G401 (cell line): ENCODE data around the gene RELB. TPM values are rescaled to one million over a fixed set of nuclear protein-coding genes. Genes with fewer than 3 reads are reported as not detected.
"Not testable (repeated sequence)": the region's sequence is repeated elsewhere in the genome, so short reads cannot be mapped to it uniquely, and the experiment has no call there.

Experiments used
- DNase-seq: peaks from one replicate; pipeline ENCODE4 v3.0.0-alpha.2; 2015; ENCODE audit warnings: low spot score
- in situ Hi-C: cut with HindIII; loops from 2 replicates; pipeline ENCODE4 v1.10.0; 2016; ENCODE audit warnings: low sequenced_read_pairs, mixed read lengths
- total RNA-seq: library from RNA; depleted of rRNA; stranded (reverse); fragments of >200 nt; shearing (Covaris generic); gene quantifications from 2 replicates; pipeline ENCODE4 v1.2.3, GENCODE V29; 2014; rRNA removed

RELB gene
- total RNA-seq: 12.7 and 16.6 TPM in 2 replicates

GRCh38 chr19:45001087-45001739 lies at the start of gene RELB:
TSS of gene RELB (plus strand) at chr19:45001464. CDS start at chr19:45001580, 116 bp downstream.
- DNase-seq: peak; percentile 75
- in situ Hi-C loops: no loop called here

- DNase-seq: no peak
- in situ Hi-C loops: no loop called here
Observed at GRCh38 chr19:44954278-44954648, 47.0 kb upstream of the RELB start.

GRCh38 chr19:44954649-44955504 lies 46.4 kb upstream of the RELB start, which contains the start of gene CLPTM1:
TSS of gene CLPTM1 (plus strand) at chr19:44955380. CDS start at chr19:44955396, 16 bp downstream.
- in situ Hi-C loops: no loop called here
- peak; percentile 94 for DNase-seq

- DNase-seq: no peak
- in situ Hi-C loops: no loop called here
Observed at GRCh38 chr19:44955505-44956439, 45.5 kb upstream of the RELB start.

DNA sequence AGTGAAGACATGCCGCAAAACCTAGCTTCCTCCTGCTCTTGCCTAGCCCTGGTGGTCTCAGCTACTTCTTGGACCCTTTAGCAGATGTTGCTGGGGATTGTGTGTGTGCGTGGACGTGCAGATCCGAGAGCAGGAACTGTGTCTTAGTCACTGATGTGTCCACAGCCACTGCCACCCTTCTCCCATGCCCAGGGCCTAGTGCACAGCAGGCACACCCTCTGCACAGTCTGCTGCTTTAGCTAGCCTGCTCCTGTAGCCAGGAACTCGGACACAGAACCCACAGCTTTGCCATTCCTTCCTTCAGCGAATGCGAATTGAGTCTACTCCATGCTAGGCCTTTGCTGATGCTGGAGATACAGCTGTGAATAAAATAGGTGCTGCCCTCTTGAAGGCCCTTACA lies 43.7 kb upstream of the RELB start:
- no peak for DNase-seq
- in situ Hi-C loops: no loop called here

DNA sequence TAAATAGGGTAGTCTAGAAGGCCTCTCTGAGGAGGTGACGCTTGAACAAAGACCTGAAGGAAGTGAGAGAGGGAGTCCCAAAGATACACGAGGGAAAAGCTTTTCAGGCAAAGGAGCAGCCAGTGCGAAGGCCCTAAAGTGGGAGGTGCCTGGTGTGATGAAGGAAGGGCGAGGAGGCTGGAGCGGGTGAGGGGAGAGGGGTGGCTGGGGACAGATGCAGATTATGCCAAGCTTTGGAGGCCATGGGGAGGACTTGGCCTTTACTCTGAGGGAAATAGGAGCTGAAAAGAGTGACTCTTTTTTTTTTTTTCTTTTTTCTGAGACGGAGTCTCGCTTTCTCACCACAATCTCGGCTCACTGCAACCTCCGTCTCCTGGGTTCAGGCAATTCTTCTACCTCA lies 43.2 kb upstream of the RELB start:
- in situ Hi-C loops: no loop called here

GRCh38 chr19:44959691-44960090 lies 41.6 kb upstream of the RELB start:
- in situ Hi-C loops: no loop called here
- no peak for DNase-seq

More for the DNA sequence above, 43.2 kb upstream of the RELB start:
- no peak for DNase-seq

- in situ Hi-C loops: no loop called here
- DNase-seq: no peak
Observed at GRCh38 chr19:44960906-44961728, 40.1 kb upstream of the RELB start.

- in situ Hi-C loops: no loop called here
Observed at GRCh38 chr19:44961821-44962220, 39.4 kb upstream of the RELB start.

DNA sequence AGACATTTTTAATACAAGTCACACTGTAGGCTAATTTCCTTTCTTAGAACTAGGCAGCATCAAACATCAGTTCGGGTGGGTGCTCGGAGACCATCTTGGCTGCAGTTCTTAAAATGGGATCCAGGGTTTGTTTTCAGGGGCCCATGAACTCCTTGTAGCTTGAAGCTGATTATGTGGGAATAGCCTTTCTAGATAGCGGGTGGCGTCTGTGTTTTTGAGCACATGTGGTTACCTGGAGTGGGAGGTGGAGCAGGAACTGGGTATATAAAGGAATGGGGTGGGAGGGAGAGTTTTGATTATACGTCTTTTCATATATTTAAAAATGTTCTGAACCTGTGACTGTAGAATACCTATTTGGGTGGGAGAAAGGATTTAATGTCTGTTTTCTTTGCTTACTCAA lies 33.1 kb upstream of the RELB start:
- no peak for DNase-seq
- in situ Hi-C loops: no loop called here

More at GRCh38 chr19:44961821-44962220, 39.4 kb upstream of the RELB start:
- DNase-seq: no peak

DNA sequence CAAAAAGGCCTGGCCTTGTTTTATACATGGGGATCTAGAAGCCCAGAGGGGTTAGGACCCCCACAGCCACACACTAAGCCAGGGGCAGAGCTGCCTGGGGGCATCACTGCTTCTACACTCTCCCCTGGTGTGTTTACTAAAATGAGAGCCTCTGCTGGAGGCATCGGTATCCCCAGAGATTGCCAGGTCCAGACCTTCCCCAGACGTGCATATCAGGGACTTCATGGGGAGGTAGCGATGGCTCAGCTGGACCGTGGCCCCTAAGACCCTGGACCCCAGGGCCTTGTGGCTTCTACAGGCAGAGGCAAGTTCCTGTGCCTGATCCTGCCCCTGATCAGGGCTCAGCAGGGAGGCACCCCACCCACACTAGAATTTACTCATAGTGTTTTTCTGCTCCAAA lies 32.6 kb upstream of the RELB start:
- in situ Hi-C loops: no loop called here
- DNase-seq: no peak

DNA sequence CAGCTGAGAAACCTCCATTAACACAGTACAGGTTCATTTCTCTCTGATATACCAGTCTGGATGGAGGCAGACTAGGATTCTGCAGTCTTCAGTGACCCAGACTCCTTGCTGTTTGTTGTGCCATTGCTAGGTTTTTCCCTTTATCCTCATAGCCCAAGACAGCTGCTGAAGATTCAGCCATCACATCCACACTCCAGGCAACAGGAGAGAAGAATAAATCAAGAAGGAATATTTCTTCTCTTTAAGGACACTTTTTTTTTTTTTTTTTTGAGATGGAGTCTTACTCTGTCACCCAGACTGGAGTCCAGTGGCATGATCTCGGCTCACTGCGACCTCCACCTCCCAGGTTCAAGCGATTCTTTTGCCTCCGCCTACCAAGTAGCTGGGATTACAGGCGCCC lies 31.8 kb upstream of the RELB start:
- in situ Hi-C loops: no loop called here
- no peak for DNase-seq

GRCh38 chr19:44971451-44971850 lies 29.8 kb upstream of the RELB start:
- DNase-seq, in situ Hi-C loops: not testable (repeated sequence)

GRCh38 chr19:44972802-44973201 lies 28.5 kb upstream of the RELB start:
- in situ Hi-C loops: no loop called here
- DNase-seq: no peak

- DNase-seq: no peak
- in situ Hi-C loops: no loop called here
Observed at GRCh38 chr19:44973982-44974735, 27.1 kb upstream of the RELB start.

DNA sequence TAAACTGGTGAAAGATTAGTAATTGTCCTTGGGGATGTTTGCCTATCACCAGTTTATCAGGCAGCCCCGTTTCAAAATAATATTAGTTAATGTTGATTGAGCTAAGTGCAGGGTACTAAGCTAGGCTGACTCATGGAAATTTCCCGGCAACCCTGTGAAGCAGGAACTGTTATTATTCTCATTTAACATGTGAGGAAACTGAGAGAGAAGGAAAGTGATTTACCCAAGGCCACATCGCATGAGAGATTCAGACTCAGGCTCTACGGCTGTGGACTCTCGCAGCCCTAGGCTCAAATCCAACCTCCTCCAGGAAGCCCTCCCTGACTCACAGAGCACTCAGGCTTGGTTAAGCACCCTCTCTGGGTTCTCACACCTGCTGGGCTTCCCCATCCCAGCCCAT lies 26.4 kb upstream of the RELB start:
- DNase-seq: no peak
- in situ Hi-C loops: no loop called here

GRCh38 chr19:44975444-44975843 lies 25.8 kb upstream of the RELB start:
- DNase-seq: no peak
- in situ Hi-C loops: no loop called here

DNA sequence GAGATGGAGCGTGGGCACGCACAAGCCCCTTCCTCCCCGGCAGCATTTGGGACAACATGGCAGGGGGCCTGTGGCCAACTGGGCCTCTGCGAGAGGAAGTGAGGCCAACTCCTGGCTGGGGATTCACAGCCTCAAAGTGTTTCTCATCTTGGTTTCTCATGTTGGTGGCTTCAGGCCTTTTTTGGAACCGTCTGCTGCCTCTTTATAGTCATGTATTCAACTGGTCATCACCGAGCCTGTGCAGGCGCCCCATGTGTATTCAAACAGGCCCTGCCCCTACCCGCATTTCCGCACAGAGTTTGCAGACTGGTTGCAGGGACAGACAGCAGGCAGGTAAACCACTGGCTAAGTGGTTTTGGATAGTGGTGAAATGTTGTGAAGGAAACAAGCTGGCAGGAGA lies 17.3 kb upstream of the RELB start:
- DNase-seq: no peak
- in situ Hi-C loops: no loop called here
